GM23248 (cell line): ENCODE results near the gene PHKG2. TPM values are rescaled to one million over a fixed set of nuclear protein-coding genes. Genes with fewer than 3 reads are reported as not detected.
"Not testable (repeated sequence)": the region's sequence is repeated elsewhere in the genome, so short reads cannot be mapped to it uniquely, and the experiment has no call there.

Experiments
- DNase-seq: peaks from one replicate; pipeline ENCODE4 v3.0.0-alpha.2; 2015
- H2AFZ ChIP-seq: fragments of 200-600 bp; sonication (generic); 2 replicates; pipeline ENCODE4 v1.6.1; 2016; ENCODE audit warnings: antibody characterized with exemption
- H3F3A ChIP-seq: fragments of 200-600 bp; sonication (generic); 2 replicates; pipeline ENCODE4 v1.6.1; 2016; ENCODE audit warnings: mild to moderate bottlenecking, antibody characterized with exemption, mixed run types; ENCODE audit not compliant: insufficient read depth
- H3K27ac ChIP-seq: fragments of 200-600 bp; sonication (generic); 2 replicates; pipeline ENCODE4 v1.5.1; 2016; ENCODE audit warnings: mild to moderate bottlenecking
- H3K27me3 ChIP-seq: fragments of 200-600 bp; sonication (generic); replicated peaks from 2 replicates; pipeline ENCODE4 v1.6.1; 2016; ENCODE audit warnings: mild to moderate bottlenecking; ENCODE audit not compliant: insufficient read depth
- H3K36me3 ChIP-seq: fragments of 200-600 bp; sonication (generic); 2 replicates; pipeline ENCODE4 v1.6.1; 2016; ENCODE audit warnings: low read depth, mild to moderate bottlenecking
- H3K4me1 ChIP-seq: fragments of 200-600 bp; sonication (generic); 2 replicates; pipeline ENCODE4 v1.6.1; 2016; ENCODE audit warnings: mild to moderate bottlenecking; ENCODE audit not compliant: insufficient read depth
- H3K4me2 ChIP-seq: fragments of 200-600 bp; sonication (generic); one replicate; pipeline ENCODE4 v1.6.1; 2016; ENCODE audit warnings: mild to moderate bottlenecking; ENCODE audit not compliant: unreplicated experiment
- H3K4me3 ChIP-seq: fragments of 200-600 bp; sonication (generic); 2 replicates; pipeline ENCODE4 v1.5.1; 2016; ENCODE audit warnings: mild to moderate bottlenecking
- H3K79me2 ChIP-seq: fragments of 200-600 bp; sonication (generic); 2 replicates; pipeline ENCODE4 v1.6.1; 2016; ENCODE audit warnings: mild to moderate bottlenecking; ENCODE audit not compliant: insufficient read depth
- H3K9ac ChIP-seq: fragments of 200-600 bp; sonication (generic); 2 replicates; pipeline ENCODE4 v1.6.1; 2016; ENCODE audit warnings: mild to moderate bottlenecking
- H3K9me2 ChIP-seq: fragments of 200-600 bp; sonication (generic); 2 replicates; pipeline ENCODE4 v1.6.1; 2016; ENCODE audit warnings: mixed run types, mild to moderate bottlenecking, moderate library complexity; ENCODE audit not compliant: insufficient read depth
- H3K9me3 ChIP-seq: fragments of 200-600 bp; sonication (generic); one replicate; pipeline ENCODE4 v1.6.1; 2017; ENCODE audit warnings: low read depth
- H4K20me1 ChIP-seq: fragments of 200-600 bp; sonication (generic); 2 replicates; pipeline ENCODE4 v1.6.0; 2016; ENCODE audit not compliant: insufficient read depth
- EZH2 ChIP-seq: fragments of 200-600 bp; sonication (generic); IDR thresholded peaks from 2 replicates; pipeline ENCODE4 v1.6.1; 2018; ENCODE audit warnings: antibody characterized with exemption, mild to moderate bottlenecking; ENCODE audit not compliant: insufficient read depth, poor library complexity, severe bottlenecking
- EZH2phosphoT487 ChIP-seq: fragments of 200-600 bp; sonication (generic); IDR thresholded peaks from 2 replicates; pipeline ENCODE4 v1.6.1; 2018; ENCODE audit warnings: antibody characterized with exemption, moderate library complexity, mild to moderate bottlenecking, low read depth; ENCODE audit not compliant: insufficient read depth
- WGBS, 2 experiments: methylation state at CpG; one replicate each; pipeline ENCODE4 v1.1.6; 2015 to 2017; ENCODE audit warnings: low lambda C conversion rate in 2 of 2, low coverage in 1 of 2; ENCODE audit errors: missing lambda C conversion rate in 2 of 2; 5-methylcytosine and 5-hydroxymethylcytosine counted together
- in situ Hi-C: fragments of 300-500 bp; cut with MboI; formaldehyde crosslinking; loops from 2 replicates; pipeline ENCODE4 v1.15.0; 2020
- polyA plus RNA-seq: library from polyadenylated mRNA; unstranded; fragments of >200 nt; fragmentation: Nextera tagmentation; extraction: Ambion mirVana; gene quantifications from 2 replicates; pipeline ENCODE4 v1.2.1, GENCODE V29; 2016
- total RNA-seq: library from RNA; depleted of rRNA; stranded (reverse); fragments of >200 nt; shearing (Covaris generic); gene quantifications from 2 replicates; pipeline ENCODE4 v1.2.3, GENCODE V29; 2014

The PHKG2 gene
- total and polyA plus RNA-seq, 2 experiments from 2014 or later = 12.5 to 17.0 TPM

- Histone ChIP-seq H3K4me2 (peak overlapping the region; percentile 95), H3K9ac (peak overlapping the region; percentile 98; the same call in 1 of the 2 replicates), H2AFZ (no peak overlapping the region), H3K27ac (peak overlapping the region; percentile 30), H3K9me2 (no peaks in the 10 kb centered on the region), H3K4me3 (peak overlapping the region; percentile 85), H3K36me3 (peaks cover 46% of the 10 kb centered on the region), H3K4me1 (peaks cover 16% of the 10 kb centered on the region; the same call in 1 of the 2 replicates), H4K20me1 (no peaks in the 10 kb centered on the region), H3K27me3 (no peaks in the 10 kb centered on the region), H3F3A (peaks cover 14% of the 10 kb centered on the region), H3K9me3 (no peaks in the 10 kb centered on the region), H3K79me2 (peaks cover 70% of the 10 kb centered on the region)
- TF ChIP-seq EZH2phosphoT487 (no peak), EZH2 (no peak)
- 88 to 89% methylated on average over 5 of the region's 5 CpGs for WGBS, 2 experiments
- in situ Hi-C loops = no loop called here
- no peak for DNase-seq
Measured at GRCh38 chr16:30700971-30701370, 47.3 kb upstream of the PHKG2 start.

GRCh38 chr16:30703071-30703470 is 45.2 kb upstream of the PHKG2 start:
- H3K27ac ChIP-seq, DNase-seq, H3K9ac ChIP-seq, H3K4me2 ChIP-seq, H3K4me3 ChIP-seq, in situ Hi-C loops, H3K27me3 ChIP-seq, H3K9me3 ChIP-seq, H2AFZ ChIP-seq, H3K9me2 ChIP-seq, H4K20me1 ChIP-seq: not testable (repeated sequence)
- Histone ChIP-seq H3K36me3 (peaks cover 65% of the 10 kb centered on the region), H3F3A (peaks cover 29% of the 10 kb centered on the region), H3K79me2 (peaks cover 85% of the 10 kb centered on the region), H3K4me1 (peaks cover 13% of the 10 kb centered on the region; the same call in 1 of the 2 replicates)
- WGBS, 2 experiments = 89 to 91% methylated on average over 12 of the region's 12 CpGs

- TF ChIP-seq EZH2phosphoT487 (no peak), EZH2 (no peak)
- Histone ChIP-seq H3K9me2 (no peaks in the 10 kb centered on the region), H3K79me2 (peaks cover 81% of the 10 kb centered on the region), H3K4me3 (no peak overlapping the region), H3K36me3 (peaks cover 74% of the 10 kb centered on the region), H3F3A (peaks cover 35% of the 10 kb centered on the region), H3K9ac (no peak overlapping the region), H4K20me1 (no peaks in the 10 kb centered on the region; the same call in 1 of the 2 replicates), H2AFZ (no peak overlapping the region), H3K4me2 (no peak overlapping the region), H3K27ac (no peak overlapping the region), H3K4me1 (peaks cover 13% of the 10 kb centered on the region; the same call in 1 of the 2 replicates), H3K27me3 (no peaks in the 10 kb centered on the region), H3K9me3 (no peaks in the 10 kb centered on the region)
- DNase-seq = no peak
- in situ Hi-C loops = no loop called here
- WGBS, 2 experiments = 96 to 97% methylated on average over 10 of the region's 10 CpGs
Measured at GRCh38 chr16:30703971-30704370, 44.3 kb upstream of the PHKG2 start.

- peaks cover 65% of the 10 kb centered on the region for H3K79me2 ChIP-seq
- in situ Hi-C loops = no loop called here
- H3K4me1 ChIP-seq = peaks cover 6% of the 10 kb centered on the region; the same call in 1 of the 2 replicates
- H3K4me2 ChIP-seq = no peak overlapping the region
- no peaks in the 10 kb centered on the region; the same call in 1 of the 2 replicates for H4K20me1 ChIP-seq
- H3K27me3 ChIP-seq = no peaks in the 10 kb centered on the region
- no peak for DNase-seq
- H3K36me3 ChIP-seq = peaks cover 87% of the 10 kb centered on the region
- H3F3A ChIP-seq = peaks cover 44% of the 10 kb centered on the region
- no peaks in the 10 kb centered on the region for H3K9me2 ChIP-seq
- WGBS, 2 experiments = 92 to 95% methylated on average over 6 of the region's 6 CpGs
- H3K9ac ChIP-seq = no peak overlapping the region
- H2AFZ ChIP-seq = no peak overlapping the region
- no peaks in the 10 kb centered on the region for H3K9me3 ChIP-seq
- H3K27ac ChIP-seq = no peak overlapping the region
- TF ChIP-seq EZH2phosphoT487 (no peak), EZH2 (no peak)
- no peak overlapping the region for H3K4me3 ChIP-seq
Measured at GRCh38 chr16:30706046-30706445, 42.2 kb upstream of the PHKG2 start.

- in situ Hi-C loops = no loop called here
- Histone ChIP-seq H3K79me2 (peaks cover 40% of the 10 kb centered on the region), H4K20me1 (peaks cover 7% of the 10 kb centered on the region), H3K4me3 (no peak overlapping the region), H3K27me3 (no peaks in the 10 kb centered on the region), H3K4me1 (peaks cover 20% of the 10 kb centered on the region), H3K9ac (no peak overlapping the region), H3F3A (peaks cover 85% of the 10 kb centered on the region), H2AFZ (no peak overlapping the region), H3K27ac (peak overlapping the region; percentile 27), H3K9me3 (no peaks in the 10 kb centered on the region), H3K36me3 (peaks cover 88% of the 10 kb centered on the region), H3K4me2 (no peak overlapping the region), H3K9me2 (no peaks in the 10 kb centered on the region)
- TF ChIP-seq EZH2 (no peak), EZH2phosphoT487 (no peak)
- DNase-seq = peak; percentile 75
- 56 to 61% methylated on average over 4 of the region's 4 CpGs for WGBS, 2 experiments
Measured at GRCh38 chr16:30710971-30711370, 37.3 kb upstream of the PHKG2 start.
